Psoas muscle (tissue), 8 donors: ENCODE data around the gene CEP85. TPM values are rescaled to one million over a fixed set of nuclear protein-coding genes. Genes with fewer than 3 reads are reported as not detected.

ENCODE experiments used
- ATAC-seq, 4 donors: fragments of 200-7000 bp; cut with Tn5 transposase; one replicate each; pipeline ENCODE4 v1.9.1; 2020; ENCODE audit warnings: moderate library complexity in 3 of 4, mild to moderate bottlenecking in 2 of 4
- DNase-seq, 2 donors: peaks; one replicate each; pipeline ENCODE4 v3.0.0-alpha.2; 2020
- H3K27ac ChIP-seq: fragments of 200-600 bp; one replicate; pipeline ENCODE4 v1.8.0; 2022
- H3K27me3 ChIP-seq, 3 donors: fragments of 200-600 bp in 1 of 3; one replicate each; pipeline versions ENCODE4 v1.6.1 to v1.8.0; 2013 to 2022; ENCODE audit warnings: low read length in 2 of 3, mild to moderate bottlenecking in 2 of 3, moderate library complexity in 1 of 3; ENCODE audit not compliant: insufficient read depth in 3 of 3
- H3K36me3 ChIP-seq, 2 donors: fragments of 200-600 bp in 1 of 2; one replicate each; pipeline versions ENCODE4 v1.6.1 to v1.8.0; 2013 to 2022; ENCODE audit warnings: low read depth in 1 of 2, mild to moderate bottlenecking in 1 of 2, moderate library complexity in 1 of 2; ENCODE audit not compliant: insufficient read depth in 1 of 2
- H3K4me1 ChIP-seq: fragments of 200-600 bp; one replicate; pipeline ENCODE4 v1.8.0; 2022
- H3K4me3 ChIP-seq: fragments of 200-600 bp; one replicate; pipeline ENCODE4 v1.8.0; 2022; ENCODE audit warnings: mild to moderate bottlenecking
- H3K9me3 ChIP-seq: fragments of 200-600 bp; one replicate; pipeline ENCODE4 v1.8.0; 2022
- CTCF ChIP-seq: fragments of 200-600 bp; IDR thresholded peaks from one replicate; pipeline ENCODE4 v1.8.0; 2022; ENCODE audit warnings: antibody characterized with exemption
- WGBS, 3 donors: extraction: QIAGEN DNeasy Blood & Tissue Kit; methylation state at CpG; one replicate each; pipeline versions ENCODE4 v1.1.6 to v1.1.7; 2013; 5-methylcytosine and 5-hydroxymethylcytosine counted together
- intact Hi-C, 2 donors: fragments of 100-400 bp; cut with DNase I; formaldehyde crosslinking; loops; one replicate each; pipeline versions ENCODE4 v1.11.0 to v1.14.2; 2022
- polyA plus RNA-seq, 3 donors: library from polyadenylated mRNA; stranded (reverse); fragments of 200-250 nt; gene quantifications; one replicate each; pipeline ENCODE4 v1.2.3, GENCODE V29; 2013
- total RNA-seq, 4 donors: library from RNA; stranded (reverse); fragmentation: NEBNext Ultra II Directional in 2 of 4; extraction: Animal tissue kit (Norgen Biotek cat#: 25700) in 2 of 4; gene quantifications; one replicate each; pipeline versions ENCODE4 v1.2.1 to v1.2.4, GENCODE V29; 2021 to 2023
- donor health status: healthy with polysubstance abuse.
- donor health status: DM: no; HTN: no; CAD: no; lungs with moderate emphysema.
- donor health status: Bipolar disorder and iron deficiency.
- donor health status: healthy.
- donor health status: DM: yes; HTN: yes; CAD: no.
- donor health status: DM: no; HTN: no; CAD: no.
- donor health status: DM: no; HTN: no; CAD: no.
- donor health status: DM: yes; HTN: yes; CAD: no.

Gene CEP85
- total and polyA plus RNA-seq, 7 donors, result 14.8 to 52.5 (median 24.2) TPM

GRCh38 chr1:26279456-26280332 lies 45.7 kb downstream of the CEP85 start, which contains the start of gene SH3BGRL3:
SH3BGRL3 (plus strand) TSS chr1:26280086; CDS start chr1:26280156, 70 bp downstream.
- Histone ChIP-seq H3K4me3 (peak within 1 kb of the TSS; percentile 78), H3K36me3 (peaks cover 4 to 37% of the 10 kb centered on the region in 2 donors), H3K27ac (peak within 1 kb of the TSS; percentile 92), H3K27me3 (no peaks in the 10 kb centered on the region), H3K4me1 (peaks cover 74% of the 10 kb centered on the region), H3K9me3 (no peaks in the 10 kb centered on the region)
- 9 to 13% (median 12%) methylated on average over 38 to 66 of the region's 66 CpGs for WGBS, 3 donors
- intact Hi-C loops, result no loop called here
- ATAC-seq (peak; percentile 57 to 62 (median 58)), DNase-seq (peak; percentile 91 to 92)
- peak; percentile 15 for TF ChIP-seq CTCF

GRCh38 chr1:26280333-26281042 lies 46.5 kb downstream of the CEP85 start:
- 35 to 49% (median 36%) methylated on average over 14 to 20 of the region's 20 CpGs for WGBS, 3 donors
- no peak for TF ChIP-seq CTCF
- Histone ChIP-seq H3K36me3 (peaks cover 4 to 31% of the 10 kb centered on the region in 2 donors), H3K4me1 (peaks cover 74% of the 10 kb centered on the region), H3K4me3 (peak overlapping the region; percentile 78), H3K27me3 (no peaks in the 10 kb centered on the region), H3K9me3 (no peaks in the 10 kb centered on the region), H3K27ac (peak overlapping the region; percentile 92)
- ATAC-seq (no peak), DNase-seq (no peak)
- intact Hi-C loops, result no loop called here

- 82 to 94% (median 86%) methylated on average over 5 of the region's 5 CpGs for WGBS, 3 donors
- intact Hi-C loops, result no loop called here
Observed at GRCh38 chr1:26281091-26281958, 47.3 kb downstream of the CEP85 start.

More at GRCh38 chr1:26281091-26281958, 47.3 kb downstream of the CEP85 start:
- no peaks in the 10 kb centered on the region for H3K27me3 ChIP-seq
- peaks cover 76% of the 10 kb centered on the region for H3K4me1 ChIP-seq
- DNase-seq (no peak), ATAC-seq (no peak)
- H3K36me3 ChIP-seq, result peaks cover 4 to 31% of the 10 kb centered on the region in 2 donors
- H3K27ac ChIP-seq, result peak overlapping the region; percentile 92
- peak overlapping the region; percentile 78 for H3K4me3 ChIP-seq
- TF ChIP-seq CTCF, result no peak
- no peaks in the 10 kb centered on the region for H3K9me3 ChIP-seq
